Activated naive CD4-positive, alpha-beta T cell treated with anti-CD3 and anti-CD28 coated beads, Interleukin-2, amount 50 U/mL, for 72 hours (primary cell): Measurements from ENCODE around the gene IPO4. TPM values are rescaled to one million over a fixed set of nuclear protein-coding genes. Genes with fewer than 3 reads are reported as not detected.
"Not testable (repeated sequence)": the region's sequence is repeated elsewhere in the genome, so short reads cannot be mapped to it uniquely, and the experiment has no call there.

Experiments used
- ATAC-seq, 2 donors: fragments of 150-1000 bp; cut with Tn5 transposase; 2 replicates each; pipeline ENCODE4 v1.10.0; 2021; ENCODE audit warnings: mild to moderate bottlenecking in 2 of 2, moderate library complexity in 2 of 2
- DNase-seq, 2 donors: peaks; one replicate each; pipeline ENCODE4 v3.0.0; 2021 to 2022; ENCODE audit warnings: low spot score in 2 of 2
- H3K27ac Mint-ChIP-seq, 2 donors: one replicate each; pipeline ENCODE4 v1.8.0; 2022; ENCODE audit warnings: mild to moderate bottlenecking in 2 of 2, mixed read lengths in 2 of 2
- H3K36me3 Mint-ChIP-seq, 2 donors: one replicate each; pipeline ENCODE4 v1.8.0; 2022; ENCODE audit warnings: mixed read lengths in 2 of 2
- H3K9me3 Mint-ChIP-seq, 2 donors: one replicate each; pipeline ENCODE4 v1.8.0; 2022; ENCODE audit warnings: mixed read lengths in 2 of 2
- total RNA-seq, 2 donors: library from RNA; stranded (reverse); gene quantifications; one replicate each; pipeline ENCODE4 v1.2.3, GENCODE V29; 2022

The IPO4 gene
- total RNA-seq, 2 donors from 2014 or later: 37.5 to 67.6 TPM

GRCh38 chr14:24226473-24226872 lies 37.9 kb upstream of the IPO4 start:
- H3K27ac Mint-ChIP-seq: no peak overlapping the region
- ATAC-seq (no peak), DNase-seq (no peak)
- peaks cover 0 to 6% of the 10 kb centered on the region in 2 donors for H3K36me3 Mint-ChIP-seq
- no peaks in the 10 kb centered on the region for H3K9me3 Mint-ChIP-seq

- Mint-ChIP-seq H3K27ac (no peak overlapping the region), H3K36me3 (peaks cover 0 to 6% of the 10 kb centered on the region in 2 donors), H3K9me3 (no peaks in the 10 kb centered on the region)
- no peak for DNase-seq
- ATAC-seq: no peak
These were observed 36.0 kb upstream of the IPO4 start for GRCh38 chr14:24224618-24225071.

- DNase-seq, H3K9me3 Mint-ChIP-seq, ATAC-seq, H3K27ac Mint-ChIP-seq, H3K36me3 Mint-ChIP-seq: not testable (repeated sequence)
These were observed 34.4 kb upstream of the IPO4 start for GRCh38 chr14:24222987-24223386.

GRCh38 chr14:24219521-24219920 lies 30.9 kb upstream of the IPO4 start:
- DNase-seq: no peak
- H3K9me3 Mint-ChIP-seq: no peaks in the 10 kb centered on the region
- no peak overlapping the region for H3K27ac Mint-ChIP-seq
- no peaks in the 10 kb centered on the region for H3K36me3 Mint-ChIP-seq
- ATAC-seq: no peak

GRCh38 chr14:24219080-24219479 lies 30.5 kb upstream of the IPO4 start:
- Mint-ChIP-seq H3K9me3 (no peaks in the 10 kb centered on the region), H3K27ac (no peak overlapping the region), H3K36me3 (no peaks in the 10 kb centered on the region)
- no peak for ATAC-seq
- no peak for DNase-seq

GRCh38 chr14:24216876-24217275 lies 28.3 kb upstream of the IPO4 start:
- not testable (repeated sequence) for H3K27ac Mint-ChIP-seq, H3K9me3 Mint-ChIP-seq, DNase-seq, ATAC-seq
- peaks cover 0 to 11% of the 10 kb centered on the region in 2 donors for H3K36me3 Mint-ChIP-seq

GRCh38 chr14:24216345-24216699 lies 27.7 kb upstream of the IPO4 start:
- ATAC-seq: no peak
- Mint-ChIP-seq H3K27ac (peak overlapping the region; percentile 90 to 95), H3K9me3 (no peaks in the 10 kb centered on the region), H3K36me3 (peaks cover 5 to 17% of the 10 kb centered on the region in 2 donors)
- no peak for DNase-seq

GRCh38 chr14:24215495-24216344 lies 27.1 kb upstream of the IPO4 start, which contains the start of gene MDP1:
MDP1 (minus strand) TSS chr14:24216066; CDS start chr14:24215955, 111 bp downstream.
- DNase-seq (peak; percentile 78 to 82), ATAC-seq (peak; percentile 73 to 74)
- H3K36me3 Mint-ChIP-seq: peaks cover 9 to 23% of the 10 kb centered on the region in 2 donors
- H3K27ac Mint-ChIP-seq: peak within 1 kb of the TSS; percentile 90 to 95
- H3K9me3 Mint-ChIP-seq: no peaks in the 10 kb centered on the region

- no peak for ATAC-seq
- no peak for DNase-seq
- Mint-ChIP-seq H3K36me3 (peaks cover 18 to 32% of the 10 kb centered on the region in 2 donors), H3K9me3 (no peaks in the 10 kb centered on the region), H3K27ac (peak overlapping the region; percentile 96 to 98)
These were observed 25.4 kb upstream of the IPO4 start for GRCh38 chr14:24213866-24214662.

GRCh38 chr14:24212924-24213865 lies 24.6 kb upstream of the IPO4 start, which contains the start of gene CHMP4A:
CHMP4A (minus strand) TSS chr14:24213488; CDS start chr14:24213439, 49 bp downstream.
- H3K36me3 Mint-ChIP-seq: peaks cover 18 to 36% of the 10 kb centered on the region in 2 donors

GRCh38 chr14:24211311-24211710 lies 22.7 kb upstream of the IPO4 start:
- Mint-ChIP-seq H3K9me3 (no peaks in the 10 kb centered on the region), H3K36me3 (peaks cover 25 to 54% of the 10 kb centered on the region in 2 donors), H3K27ac (peak overlapping the region in 1 of 2 donors; percentile 96)
- DNase-seq (no peak), ATAC-seq (no peak)

More at GRCh38 chr14:24212924-24213865, 24.6 kb upstream of the IPO4 start, which contains the start of gene CHMP4A:
- Mint-ChIP-seq H3K27ac (peak within 1 kb of the TSS; percentile 96 to 98), H3K9me3 (no peaks in the 10 kb centered on the region)
- ATAC-seq: peak; percentile 87 to 91
- peak; percentile 93 to 96 for DNase-seq

- Mint-ChIP-seq H3K9me3 (peaks cover 0 to 6% of the 10 kb centered on the region in 2 donors), H3K36me3 (peaks cover 31 to 52% of the 10 kb centered on the region in 2 donors), H3K27ac (peak overlapping the region in 1 of 2 donors; percentile 33)
- no peak for ATAC-seq
- DNase-seq: no peak
These were observed 19.0 kb upstream of the IPO4 start for GRCh38 chr14:24207625-24208024.

- peak overlapping the region; percentile 26 to 33 for H3K27ac Mint-ChIP-seq
- ATAC-seq (peak in 1 of 2 donors; percentile 18), DNase-seq (no peak)
- peaks cover 0 to 6% of the 10 kb centered on the region in 2 donors for H3K9me3 Mint-ChIP-seq
- peaks cover 34 to 56% of the 10 kb centered on the region in 2 donors for H3K36me3 Mint-ChIP-seq
These were observed 18.5 kb upstream of the IPO4 start for GRCh38 chr14:24207104-24207551.

- H3K27ac Mint-ChIP-seq: peak overlapping the region; percentile 26 to 33
- ATAC-seq (no peak), DNase-seq (no peak)
- peaks cover 0 to 8% of the 10 kb centered on the region in 2 donors for H3K9me3 Mint-ChIP-seq
- H3K36me3 Mint-ChIP-seq: peaks cover 37 to 58% of the 10 kb centered on the region in 2 donors
These were observed 17.9 kb upstream of the IPO4 start for GRCh38 chr14:24206260-24207103.
